NCI-H526 (cell line): ENCODE measurements around the gene CAMSAP2.
"Not testable (repeated sequence)": the region's sequence is repeated elsewhere in the genome, so short reads cannot be mapped to it uniquely, and the experiment has no call there.

Experiments used
- DNase-seq, 2 experiments: peaks; one replicate each; lab custom pipeline; 2025; lab: John Stamatoyannopoulos, UW

CAMSAP2 gene

DNA sequence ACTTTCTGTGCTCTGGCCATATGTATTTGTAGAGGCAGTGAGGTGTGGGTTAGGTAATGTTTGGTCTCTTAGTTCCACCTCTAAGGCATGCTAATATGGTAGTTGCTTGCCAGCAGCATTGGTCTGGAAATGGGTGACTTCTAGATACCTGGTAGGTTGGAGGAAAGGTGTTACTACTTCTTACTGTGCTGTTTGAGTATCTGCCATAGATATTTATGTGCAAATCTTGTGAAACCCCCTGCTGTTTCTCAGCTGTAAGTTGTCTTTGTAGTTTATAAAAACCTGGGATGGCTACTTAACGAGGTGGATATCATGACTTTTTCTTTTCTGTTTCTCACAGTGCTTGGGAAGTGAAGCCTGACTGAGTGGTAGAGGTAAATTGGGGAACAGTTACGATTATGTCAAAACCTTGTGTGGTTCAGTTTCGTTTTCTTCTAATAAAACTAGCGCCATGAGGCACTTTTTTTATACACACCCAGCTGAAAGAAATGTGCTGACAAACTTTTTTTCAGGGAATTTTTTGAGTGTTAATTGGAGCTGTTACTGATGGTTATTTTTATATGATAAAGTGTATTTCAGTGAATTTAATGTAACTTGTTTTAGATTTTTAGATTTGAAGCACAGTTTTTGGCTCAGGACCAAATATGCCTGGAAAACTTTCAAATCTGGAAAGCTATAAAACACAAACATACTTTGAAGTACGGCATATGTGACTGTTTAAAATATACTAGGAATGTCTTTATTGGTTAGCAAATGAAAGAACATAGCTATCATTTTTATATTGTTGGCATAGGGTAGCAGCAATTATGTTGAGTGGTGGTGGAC, 42.1 kb downstream of the CAMSAP2 start:
- no peak for DNase-seq

GRCh38 chr1:200783926-200784325, 45.2 kb downstream of the CAMSAP2 start:
- DNase-seq: no peak

DNA sequence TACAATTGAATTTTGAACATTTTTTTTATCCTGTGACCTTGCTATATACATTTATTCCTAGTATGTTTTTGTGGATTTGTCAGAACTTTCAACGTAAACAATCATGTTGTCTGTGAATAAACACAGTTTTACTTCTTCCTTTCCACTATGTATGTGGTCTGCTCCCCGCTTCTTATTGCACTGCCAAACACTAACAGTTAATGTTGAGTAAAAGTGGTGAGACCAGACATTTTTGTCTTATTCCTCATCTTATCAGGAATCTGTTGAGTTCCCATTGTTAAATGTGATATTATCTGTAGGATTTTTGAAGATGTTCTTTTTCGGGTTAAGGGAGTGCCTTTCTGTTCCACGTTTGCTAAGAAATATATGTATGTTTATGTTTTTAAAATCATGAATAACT, 45.9 kb downstream of the CAMSAP2 start:
- no peak for DNase-seq

DNA sequence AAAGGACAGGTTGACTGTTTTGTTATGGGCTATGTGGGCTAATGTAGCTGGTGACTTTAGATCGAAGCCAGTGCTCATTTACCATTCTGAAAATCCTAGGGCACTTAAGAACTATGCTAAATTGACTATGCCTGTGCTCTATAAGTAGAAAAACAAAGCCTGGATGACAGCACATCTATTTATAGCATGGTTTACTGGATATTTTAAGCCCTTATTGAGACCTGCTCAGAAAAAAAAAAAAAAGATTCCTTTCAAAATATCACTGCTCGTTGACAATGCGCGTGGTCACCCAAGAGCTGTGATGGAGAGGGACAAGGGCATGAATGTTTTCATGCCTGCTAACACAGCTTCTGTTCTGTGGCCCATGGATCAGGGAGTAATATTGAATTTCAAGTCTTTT, 48.1 kb downstream of the CAMSAP2 start:
- no peak for DNase-seq

- no peak for DNase-seq
These were observed 49.2 kb downstream of the CAMSAP2 start for GRCh38 chr1:200787896-200788387.

GRCh38 chr1:200791012-200791411, 52.3 kb downstream of the CAMSAP2 start:
- DNase-seq: not testable (repeated sequence)

- DNase-seq: no peak
These were observed 55.0 kb downstream of the CAMSAP2 start for GRCh38 chr1:200793677-200794076.

GRCh38 chr1:200794506-200795065, 55.9 kb downstream of the CAMSAP2 start:
- DNase-seq: no peak

- no peak for DNase-seq
These were observed 56.5 kb downstream of the CAMSAP2 start for GRCh38 chr1:200795156-200795555.

- no peak for DNase-seq
These were observed 63.3 kb downstream of the CAMSAP2 start for GRCh38 chr1:200802042-200802441.

GRCh38 chr1:200802865-200803512, 64.3 kb downstream of the CAMSAP2 start:
- DNase-seq: peak; percentile 1 to 78

- no peak for DNase-seq
These were observed 67.0 kb downstream of the CAMSAP2 start for GRCh38 chr1:200805719-200806118.

GRCh38 chr1:200808846-200809245, 70.2 kb downstream of the CAMSAP2 start:
- no peak for DNase-seq

DNA sequence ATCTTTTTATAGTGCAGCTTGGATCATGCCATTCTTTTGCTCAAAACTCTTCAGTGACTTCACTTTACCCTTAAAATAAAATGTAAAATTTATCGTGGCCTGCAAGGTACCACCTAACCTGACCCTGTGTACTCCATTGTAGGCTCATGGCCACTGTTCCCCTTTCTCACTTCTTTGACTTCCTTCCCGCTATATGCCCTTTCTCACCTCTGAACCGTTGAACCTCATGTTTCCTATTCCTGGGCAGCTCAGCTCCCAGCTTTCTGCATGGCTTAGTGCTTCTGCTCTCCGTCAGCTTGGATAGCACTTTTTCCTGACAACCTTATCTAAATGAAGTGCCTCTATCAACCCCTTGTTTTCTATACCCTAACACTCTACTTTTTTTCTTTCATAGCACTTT, 73.0 kb downstream of the CAMSAP2 start:
- DNase-seq: no peak

DNA sequence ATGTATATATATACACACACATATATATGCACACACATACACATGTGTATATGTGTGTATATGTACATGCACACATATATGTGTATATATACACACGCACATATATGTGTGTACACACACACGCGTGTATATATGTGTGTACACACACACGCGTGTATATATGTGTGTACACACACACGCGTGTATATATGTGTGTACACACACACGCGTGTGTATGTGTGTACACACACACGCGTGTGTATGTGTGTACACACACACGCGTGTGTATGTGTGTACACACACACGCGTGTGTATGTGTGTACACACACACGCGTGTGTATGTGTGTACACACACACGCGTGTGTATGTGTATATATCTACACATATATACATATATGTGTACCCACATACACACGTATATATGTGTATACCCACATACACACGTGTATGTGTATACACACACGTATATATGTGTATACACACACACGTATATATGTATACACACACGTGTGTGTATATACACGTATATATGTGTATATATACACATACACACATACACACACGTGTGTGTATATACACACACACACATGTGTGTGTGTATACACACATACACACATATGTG, 78.0 kb downstream of the CAMSAP2 start:
- DNase-seq: not testable (repeated sequence)

DNA sequence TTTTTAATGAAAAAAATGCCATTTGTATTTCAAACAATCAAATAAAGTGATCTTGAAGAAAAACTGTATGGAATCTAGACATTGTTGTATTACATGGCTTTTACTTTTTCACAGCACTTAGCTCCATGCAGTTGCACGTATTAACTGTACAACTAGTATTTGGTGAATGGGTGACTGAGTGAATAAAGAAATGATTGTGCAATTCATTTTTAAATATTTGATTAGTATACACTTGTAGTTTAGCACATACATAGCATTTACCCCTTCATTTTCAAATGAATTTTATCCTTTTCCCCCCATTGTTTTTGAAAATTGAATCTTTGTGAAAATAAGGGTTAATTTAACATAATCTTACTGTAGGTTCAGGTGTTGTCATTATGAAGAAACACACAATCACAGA, 79.6 kb downstream of the CAMSAP2 start:
- DNase-seq: no peak

DNA sequence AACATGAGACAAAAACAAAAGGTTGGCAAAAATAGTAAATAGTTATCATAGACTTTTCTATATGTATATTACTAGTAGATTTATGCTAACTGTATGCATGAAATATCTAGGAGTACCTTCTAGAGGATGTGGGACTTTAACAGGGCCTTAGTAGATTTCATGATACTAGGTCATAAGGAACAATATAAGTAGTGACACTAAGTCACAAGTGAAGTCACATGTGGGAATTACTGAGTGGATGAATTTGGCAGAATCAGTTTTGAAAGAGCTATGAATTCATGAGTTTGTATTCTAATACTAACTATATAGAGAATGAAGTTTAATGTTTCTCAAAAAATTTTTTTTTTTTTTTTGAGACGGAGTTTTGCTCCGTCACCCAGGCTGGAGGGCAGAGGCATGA, 81.0 kb downstream of the CAMSAP2 start:
- no peak for DNase-seq

DNA sequence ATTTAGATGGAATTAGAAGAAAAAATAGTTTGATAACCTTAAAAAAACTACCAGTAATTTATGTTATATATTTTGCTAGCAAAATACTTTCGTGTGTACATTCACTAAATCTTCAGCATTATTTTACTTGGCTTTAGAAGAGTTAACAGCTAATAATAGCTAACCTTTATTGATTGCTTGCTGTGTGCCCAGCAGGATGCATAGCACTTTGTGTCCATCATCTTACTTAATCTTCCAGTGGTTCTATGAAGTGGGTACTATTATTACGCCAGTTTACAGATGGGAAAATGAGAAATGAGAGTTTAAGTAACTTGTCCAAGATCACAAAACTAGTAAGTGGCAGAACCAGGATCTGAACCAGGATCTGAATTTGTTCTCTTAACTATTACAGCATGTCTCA, 92.4 kb downstream of the CAMSAP2 start:
- no peak for DNase-seq

DNA sequence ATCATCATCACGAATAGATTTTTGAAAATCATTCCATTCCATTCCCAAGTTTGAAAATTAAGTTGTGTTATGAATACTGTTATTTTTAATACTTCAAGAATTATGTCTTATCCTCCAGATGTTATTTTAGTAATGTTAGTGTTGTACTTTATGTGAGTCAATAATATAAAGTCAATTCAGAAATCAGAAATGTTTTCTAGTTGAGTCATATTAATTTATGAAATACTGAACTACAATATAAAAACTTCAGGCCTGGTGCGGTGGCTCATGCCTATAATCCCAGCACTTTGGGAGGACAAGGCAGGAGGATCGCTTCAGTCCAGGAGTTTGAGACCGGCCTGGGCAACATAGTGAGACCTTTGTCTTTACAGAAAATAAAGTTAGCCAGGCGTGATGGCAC, 95.7 kb downstream of the CAMSAP2 start:
- DNase-seq: no peak

- no peak for DNase-seq
These were observed 97.5 kb downstream of the CAMSAP2 start for GRCh38 chr1:200836213-200836612.

- DNase-seq: peak in 1 of 2 experiments; percentile 7
These were observed 99.4 kb downstream of the CAMSAP2 start for GRCh38 chr1:200837931-200838571.
